ENCODE measurements around the gene NCOA3. TPM values are rescaled to one million over a fixed set of nuclear protein-coding genes. Genes with fewer than 3 reads are reported as not detected.
A peak's percentile ranks its signal among the peaks of the same experiment; 100 is the strongest.

NCOA3 gene
- total RNA-seq, 1 experiment from 2014 or later, result 23.3 TPM

DNA sequence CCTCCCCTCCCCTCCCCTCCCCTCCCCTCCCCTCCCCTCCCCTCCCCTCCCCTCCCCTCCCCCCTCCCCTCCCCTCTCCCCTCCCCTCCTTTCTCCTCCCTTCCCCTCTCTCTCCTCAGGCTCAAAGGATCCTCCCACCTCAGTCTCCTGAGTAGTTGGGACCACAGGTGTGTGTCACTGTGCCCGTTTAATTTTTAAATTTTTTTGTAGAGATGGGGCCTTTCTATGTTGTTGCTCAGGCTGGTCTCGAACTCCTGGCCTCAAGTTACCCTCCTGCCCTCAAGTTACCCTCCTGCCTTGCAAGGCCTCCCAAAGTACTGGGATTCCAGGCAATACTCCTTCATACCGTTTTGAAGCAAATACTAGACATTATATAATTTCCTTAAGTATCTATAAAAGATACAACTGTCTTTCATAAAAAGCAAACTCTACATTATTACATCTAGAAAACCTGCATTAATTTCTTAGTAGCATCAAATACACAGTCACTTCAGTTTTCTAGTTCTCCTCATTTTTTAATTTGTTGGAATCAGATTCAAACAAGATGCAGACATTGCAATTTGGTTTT, 39.8 kb downstream of the NCOA3 start:
- Histone ChIP-seq H3K4me1 (ENCODE audit: insufficient read depth, low read length) (no peaks in the 10 kb centered on the region; the same call in 1 of the 2 replicates), H3T11ph (ENCODE audit: low read length) (no peak overlapping the region), H4K91ac (ENCODE audit: insufficient read length, low read depth, low read length) (no peak overlapping the region), H3K4me2 (ENCODE audit: insufficient read depth, insufficient read length, low read length) (no peak overlapping the region), H3K27me3 (ENCODE audit: insufficient read depth, low read length) (no peaks in the 10 kb centered on the region), H3K23ac (ENCODE audit: insufficient read length, low read depth, low read length) (no peak overlapping the region), H2AFZ (ENCODE audit: low read length) (no peak overlapping the region), H3K18ac (ENCODE audit: insufficient read length, low read depth, low read length) (no peak overlapping the region), H3K23me2 (ENCODE audit: insufficient read length, low read depth, low read length, poor library complexity, severe bottlenecking) (no peaks in the 10 kb centered on the region), H4K5ac (ENCODE audit: insufficient read length, low read depth, low read length) (no peak overlapping the region), H2BK15ac (ENCODE audit: low read depth, low read length) (no peak overlapping the region), H2BK20ac (ENCODE audit: low read depth, low read length, poor library complexity, severe bottlenecking) (no peak overlapping the region), H3K56ac (ENCODE audit: insufficient read length, low read depth, low read length) (no peak overlapping the region), H3K27ac (ENCODE audit: insufficient read length, low read depth, low read length) (no peak overlapping the region), H2BK12ac (ENCODE audit: insufficient read length, low read depth, low read length) (no peak overlapping the region), H3K4ac (ENCODE audit: low read depth, low read length) (no peak overlapping the region), H2BK120ac (ENCODE audit: low read depth, low read length, poor library complexity, severe bottlenecking) (no peak overlapping the region), H2AK5ac (ENCODE audit: insufficient read length, low read length) (no peak overlapping the region), H3K9ac (ENCODE audit: extremely low read depth, insufficient read length, low read length) (no peak overlapping the region), H3K79me1 (ENCODE audit: insufficient read depth, low read depth, low read length, poor library complexity, severe bottlenecking) (peaks cover 9% of the 10 kb centered on the region), H4K8ac (replicated peaks; ENCODE audit: insufficient read length, low read depth, low read length) (no peak overlapping the region), H3K9me3 (ENCODE audit: control insufficient read depth, low read depth, low read length) (no peaks in the 10 kb centered on the region), H3K79me2 (ENCODE audit: insufficient read depth, low read length) (peaks cover 7% of the 10 kb centered on the region; the same call in 1 of the 2 replicates), H3K14ac (ENCODE audit: insufficient read depth, low read length) (no peak overlapping the region), H2BK5ac (ENCODE audit: insufficient read length, low read length) (no peak overlapping the region), H4K20me1 (ENCODE audit: control insufficient read depth, insufficient read depth, insufficient read length) (no peaks in the 10 kb centered on the region)
- WGBS (ENCODE audit: extremely low coverage, insufficient read length, low lambda C conversion rate), result no CpG with 5 or more reads among the region's 3 CpGs
- peaks cover 38 to 46% of the 10 kb centered on the region in 2 experiments for H3K4me1 Mint-ChIP-seq
- no peaks in the 10 kb centered on the region for H3K9me3 Mint-ChIP-seq
- peak overlapping the region in 1 of 3 experiments; percentile 84; a peak in 1 of 7 replicates for H3K27ac Mint-ChIP-seq
- H3K4me3 Mint-ChIP-seq, result no peak overlapping the region
- no peaks in the 10 kb centered on the region; a peak in 1 of 7 replicates for H3K36me3 Mint-ChIP-seq (ENCODE audit: insufficient read depth in 1 of 3, low read depth in 3 of 3)
- no peak for TF ChIP-seq CTCF (conservative IDR thresholded peaks at IDR 0.05)
- DNase-seq, result no peak
- H3K27me3 Mint-ChIP-seq (ENCODE audit: low read depth), result no peaks in the 10 kb centered on the region

Data from H9 (cell line).